K562 (cell line): Measurements from ENCODE around the gene COLEC12. TPM values are rescaled to one million over a fixed set of nuclear protein-coding genes. Genes with fewer than 3 reads are reported as not detected.

Source experiments
- ATAC-seq: fragments of 200-7000 bp; cut with Tn5 transposase; 3 replicates; pipeline ENCODE4 v1.9.1; 2020; ENCODE audit warnings: moderate library complexity
- BruUV-seq: library from RNA; stranded (reverse); fragments of 400-500 nt; replicated peaks from 2 replicates; lab custom pipeline; 2021; lab: Mats Ljungman, UMichigan
- CTCF ChIA-PET: fragments of 300-600 bp; formaldehyde crosslinking; extraction: SDS; loops from one replicate; lab custom pipeline; 2021; ENCODE audit warnings: low intra/inter-chr PET ratio; lab: Yijun Ruan, JAX
- POLR2A ChIA-PET: fragments of 300-600, 350-650 bp; sonication (Branson Sonifier 250); formaldehyde crosslinking; extraction: SDS; loops from one replicate; lab custom pipeline; 2021; ENCODE audit warnings: antibody characterized with exemption, inconsistent platforms; lab: Yijun Ruan, JAX
- DNase-seq, 4 experiments: peaks; one replicate each; pipeline versions ENCODE4 v3.0.0 to v3.0.0-alpha.2; 2011 to 2018; ENCODE audit warnings: low spot score in 3 of 4, mixed read lengths in 3 of 4; ENCODE audit errors: extremely low read depth in 1 of 4
- FAIRE-seq: peaks from 2 replicates; lab custom pipeline; 2011; peaks lifted over from hg19 to GRCh38; lab: Jason Lieb, UNC
- H2AFZ ChIP-seq: 2 replicates; pipeline ENCODE4 v1.6.0; 2011; ENCODE audit warnings: low read depth, low read length, control low read depth, inconsistent platforms
- H3K27ac ChIP-seq: fragments of 200-600 bp; 3 replicates; pipeline ENCODE4 v1.8.0; 2011; ENCODE audit warnings: low read depth, mild to moderate bottlenecking, control low read depth, inconsistent platforms, low read length, moderate library complexity, mixed read lengths; ENCODE audit errors: extremely low read depth
- H3K27me3 ChIP-seq, 2 experiments: fragments of 300-600 bp in 1 of 2; 2 replicates in 1 of 2; 3 replicates in 1 of 2; pipeline versions ENCODE4 v1.6.0 to v1.8.0; 2011; ENCODE audit warnings: inconsistent platforms in 2 of 2, low read length in 2 of 2, mild to moderate bottlenecking in 1 of 2, mixed read lengths in 1 of 2, moderate library complexity in 1 of 2; ENCODE audit not compliant: control insufficient read depth in 2 of 2, insufficient read depth in 2 of 2
- H3K36me3 ChIP-seq: fragments of 300-600 bp; 3 replicates; pipeline ENCODE4 v1.8.0; 2011; ENCODE audit warnings: mild to moderate bottlenecking, low read length, inconsistent platforms; ENCODE audit not compliant: control insufficient read depth, insufficient read depth
- H3K4me1 ChIP-seq, 2 experiments: fragments of 200-600 bp in 1 of 2; replicated peaks in 1 of 2; 2 replicates in 1 of 2; 3 replicates in 1 of 2; pipeline versions ENCODE4 v1.5.1 to v1.8.0; 2011; ENCODE audit warnings: inconsistent platforms in 2 of 2, low read length in 2 of 2, mild to moderate bottlenecking in 1 of 2, mixed read lengths in 1 of 2, moderate library complexity in 1 of 2; ENCODE audit not compliant: control insufficient read depth in 2 of 2, insufficient read depth in 2 of 2
- H3K4me2 ChIP-seq: 2 replicates; pipeline ENCODE4 v1.6.1; 2011; ENCODE audit warnings: low read length, control low read depth, inconsistent platforms, mixed read lengths; ENCODE audit not compliant: insufficient read depth
- H3K4me3 ChIP-seq: fragments of 200-600 bp; sonication (generic), shearing (Covaris generic); 2 replicates; pipeline ENCODE4 v1.5.1; 2016; ENCODE audit warnings: control low read depth, inconsistent platforms
- H3K79me2 ChIP-seq: fragments of 200-600 bp; 3 replicates; pipeline ENCODE4 v1.8.0; 2011; ENCODE audit warnings: low read length, inconsistent platforms; ENCODE audit not compliant: control insufficient read depth, insufficient read depth
- H3K9ac ChIP-seq, 2 experiments: 2 replicates each; pipeline versions ENCODE4 v1.6.0 to v1.6.1; 2011; ENCODE audit warnings: low read depth in 2 of 2, low read length in 2 of 2, control low read depth in 1 of 2, inconsistent platforms in 1 of 2, mild to moderate bottlenecking in 1 of 2, mixed read lengths in 1 of 2; ENCODE audit not compliant: insufficient read depth in 1 of 2
- H3K9me1 ChIP-seq: one replicate; pipeline ENCODE4 v1.6.0; 2011; ENCODE audit warnings: inconsistent platforms, mild to moderate bottlenecking, low read length, moderate library complexity; ENCODE audit not compliant: control insufficient read depth, insufficient read depth
- H3K9me3 ChIP-seq: replicated peaks from 2 replicates; pipeline ENCODE4 v1.5.1; 2011; ENCODE audit warnings: low read depth, low read length, inconsistent platforms; ENCODE audit not compliant: control insufficient read depth, insufficient read depth
- H4K20me1 ChIP-seq: replicated peaks from 2 replicates; pipeline ENCODE4 v1.6.1; 2011; ENCODE audit warnings: low read length, inconsistent platforms, mixed read lengths; ENCODE audit not compliant: control insufficient read depth, insufficient read depth
- E2F4 ChIP-seq: sonication (generic); formaldehyde crosslinking; IDR thresholded peaks from 2 replicates; pipeline ENCODE4 v1.8.0; 2022; ENCODE audit warnings: mild to moderate bottlenecking, low read depth, missing genetic modification reagents
- FOXP4 ChIP-seq: sonication (generic); formaldehyde crosslinking; IDR thresholded peaks from 2 replicates; pipeline ENCODE4 v1.8.0; 2022; ENCODE audit warnings: mild to moderate bottlenecking, missing genetic modification reagents, borderline replicate concordance
- PRMT5 ChIP-seq: sonication (generic); formaldehyde crosslinking; IDR thresholded peaks from 2 replicates; pipeline ENCODE4 v1.5.0; 2020; ENCODE audit warnings: missing genetic modification reagents
- RBM25 ChIP-seq: fragments of 200-400 bp; formaldehyde crosslinking; IDR thresholded peaks from 2 replicates; pipeline ENCODE4 v1.6.1; 2018; ENCODE audit warnings: low read length, low read depth, moderate library complexity; ENCODE audit not compliant: severe bottlenecking
- SREBF2 ChIP-seq: sonication (generic); formaldehyde crosslinking; IDR thresholded peaks from 2 replicates; pipeline ENCODE4 v1.4.0; 2020; ENCODE audit warnings: mild to moderate bottlenecking, missing genetic modification reagents
- STAT5A ChIP-seq: IDR thresholded peaks from 2 replicates; pipeline ENCODE4 v1.6.1; 2012; ENCODE audit warnings: low read length, inconsistent platforms, borderline replicate concordance
- TAF1 ChIP-seq: IDR thresholded peaks from 2 replicates; pipeline ENCODE4 v1.6.1; 2011; ENCODE audit warnings: mild to moderate bottlenecking, low read length, moderate library complexity; ENCODE audit not compliant: insufficient read depth, control insufficient read depth, severe bottlenecking; ENCODE audit errors: extremely low read depth
- WHSC1 ChIP-seq: IDR thresholded peaks from one replicate; pipeline ENCODE4 v1.6.1; 2012; ENCODE audit warnings: low read length, control low read depth, inconsistent platforms
- YY1 ChIP-seq, 3 experiments: IDR thresholded peaks; 2 replicates each; pipeline ENCODE4 v1.6.1; 2011; ENCODE audit warnings: low read length in 2 of 3, mild to moderate bottlenecking in 2 of 3, moderate library complexity in 2 of 3, borderline replicate concordance in 1 of 3, control low read depth in 1 of 3, low read depth in 1 of 3; ENCODE audit not compliant: insufficient read depth in 3 of 3, insufficient replicate concordance in 2 of 3, control insufficient read depth in 1 of 3, insufficient read length in 1 of 3; ENCODE audit errors: extremely low read depth in 1 of 3
- ZNF143 ChIP-seq: sonication (generic); formaldehyde crosslinking; IDR thresholded peaks from 2 replicates; pipeline ENCODE4 v1.9.0; 2022; ENCODE audit warnings: mild to moderate bottlenecking, missing genetic modification reagents
- ZNF778 ChIP-seq: fragments of 450-650 bp; formaldehyde crosslinking; IDR thresholded peaks from 2 replicates; pipeline ENCODE4 v1.4.0; 2020; ENCODE audit warnings: mild to moderate bottlenecking, moderate library complexity
- WGBS: fragments of 100-300 bp; shearing (Covaris generic); methylation state at CpG from one replicate; pipeline ENCODE4 v1.1.6; 2016; ENCODE audit warnings: low coverage, mixed read lengths; ENCODE audit not compliant: insufficient coverage; ENCODE audit errors: missing lambda C conversion rate; 5-methylcytosine and 5-hydroxymethylcytosine counted together
- in situ Hi-C: fragments of 300-500 bp; cut with MboI; formaldehyde crosslinking; loops from 4 replicates; pipeline ENCODE4 v1.15.0; 2018; ENCODE audit warnings: inconsistent platforms, mixed read lengths
- intact Hi-C: fragments of 100-400 bp; cut with micrococcal nuclease; formaldehyde crosslinking; loops from 2 replicates; pipeline ENCODE4 v1.14.2; 2022
- polyA plus RNA-seq, 8 experiments: library from polyadenylated mRNA; depleted of rRNA in 4 of 8; stranded (reverse) in 5 of 8; unstranded in 3 of 8; fragments of >200 nt; fragmentation: Nextera tagmentation in 2 of 8; fragmentation: Illumina TruSeq in 1 of 8; extraction: Ambion mirVana in 2 of 8; extraction: Trizol in 1 of 8; gene quantifications; 2 replicates each; pipeline versions ENCODE4 v1.2.1 to v1.2.3, GENCODE V29; 2011 to 2014; ENCODE audit warnings: inconsistent platforms in 1 of 8, missing spikeins in 1 of 8
- total RNA-seq, 7 experiments: library from RNA; depleted of rRNA in 6 of 7; stranded (reverse); fragments of >200 nt in 6 of 7; fragmentation: Illumina TruSeq in 2 of 7; extraction: Trizol in 2 of 7; gene quantifications; 2 replicates each; pipeline versions ENCODE4 v1.2.1 to v1.2.3, GENCODE V29; 2011 to 2021; ENCODE audit warnings: low replicate concordance in 1 of 7
- TF ChIP-seq, protein P1 (sequence below): fragments of 150-350 bp; conservative IDR thresholded peaks from 2 replicates; pipeline ENCODE4 v1.6.1; 2014; ENCODE audit warnings: low read length

The COLEC12 gene
- total and polyA plus RNA-seq, 9 of the 15 experiments (the other 6 are each of a cell fraction or from before 2014, with no cell fraction given) = 0.04 TPM; not detected in 8

DNA sequence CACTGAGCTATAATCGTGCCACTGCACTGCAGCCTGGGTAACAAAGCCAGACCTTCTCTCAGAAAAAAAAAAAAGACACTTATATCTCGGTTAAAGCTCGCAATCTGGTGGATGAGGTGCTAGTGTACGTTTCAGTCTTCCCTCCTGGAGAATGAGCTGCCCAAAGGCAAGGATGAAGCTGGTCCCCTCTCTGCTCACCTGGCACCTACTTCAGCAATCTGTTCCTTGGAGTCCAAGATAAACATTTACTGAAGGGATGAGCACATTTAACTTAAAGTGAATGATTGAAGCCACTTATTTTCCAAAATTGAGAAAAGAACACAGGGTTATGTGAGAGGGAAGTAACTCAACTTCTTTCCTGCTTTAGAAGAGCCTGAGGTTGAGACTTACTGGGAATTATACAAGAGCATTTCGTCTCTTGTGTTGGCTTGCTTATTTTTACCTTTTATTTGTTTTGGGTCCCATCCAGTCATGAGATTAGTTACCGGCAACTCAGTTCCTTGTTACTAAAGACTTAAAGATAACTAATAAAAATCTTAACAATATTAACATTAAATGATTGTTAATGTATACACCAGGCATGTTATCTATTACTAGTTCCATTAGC is 33.6 kb upstream of the COLEC12 start:
- ChIA-PET CTCF (no interaction called here), POLR2A (interaction anchor here (0.7 to 2.0 kb wide), 4 partner anchors 10 to 35 kb away, joined by 3 to 9 read pairs (median 3); no protein-coding TSS in a partner anchor)
- intact Hi-C loops = no loop called here
- H3K4me1 ChIP-seq = no peaks in the 10 kb centered on the region; a peak in 2 of 5 replicates
- DNase-seq (no peak), FAIRE-seq (no peak), ATAC-seq (no peak)
- H3K4me3 ChIP-seq = no peak overlapping the region
- H2AFZ ChIP-seq = no peak overlapping the region
- H4K20me1 ChIP-seq = no peaks in the 10 kb centered on the region
- H3K4me2 ChIP-seq = no peak overlapping the region
- H3K27me3 ChIP-seq = peaks cover 3% of the 10 kb centered on the region in 2 experiments; a peak in 2 of 5 replicates
- no peaks in the 10 kb centered on the region for H3K36me3 ChIP-seq
- WGBS = 7% methylated on average over 6 of the region's 6 CpGs
- H3K9me3 ChIP-seq = no peaks in the 10 kb centered on the region
- no peak overlapping the region for H3K9ac ChIP-seq
- H3K9me1 ChIP-seq = no peaks in the 10 kb centered on the region
- H3K27ac ChIP-seq = no peak overlapping the region
- no peak for TF ChIP-seq ZNF143 (CRISPR knock-in tag)
- no peak for TF ChIP-seq FOXP4 (CRISPR knock-in tag)
- TF ChIP-seq YY1 (IDR thresholded peaks at IDR 0.05; ENCODE audit: borderline replicate concordance in 1 of 3, control insufficient read depth in 1 of 3, extremely low read depth in 1 of 3, insufficient read depth in 3 of 3, insufficient read length in 1 of 3, insufficient replicate concordance in 2 of 3, low read depth in 1 of 3, low read length in 2 of 3) = no peak
- TF ChIP-seq, protein P1, sequence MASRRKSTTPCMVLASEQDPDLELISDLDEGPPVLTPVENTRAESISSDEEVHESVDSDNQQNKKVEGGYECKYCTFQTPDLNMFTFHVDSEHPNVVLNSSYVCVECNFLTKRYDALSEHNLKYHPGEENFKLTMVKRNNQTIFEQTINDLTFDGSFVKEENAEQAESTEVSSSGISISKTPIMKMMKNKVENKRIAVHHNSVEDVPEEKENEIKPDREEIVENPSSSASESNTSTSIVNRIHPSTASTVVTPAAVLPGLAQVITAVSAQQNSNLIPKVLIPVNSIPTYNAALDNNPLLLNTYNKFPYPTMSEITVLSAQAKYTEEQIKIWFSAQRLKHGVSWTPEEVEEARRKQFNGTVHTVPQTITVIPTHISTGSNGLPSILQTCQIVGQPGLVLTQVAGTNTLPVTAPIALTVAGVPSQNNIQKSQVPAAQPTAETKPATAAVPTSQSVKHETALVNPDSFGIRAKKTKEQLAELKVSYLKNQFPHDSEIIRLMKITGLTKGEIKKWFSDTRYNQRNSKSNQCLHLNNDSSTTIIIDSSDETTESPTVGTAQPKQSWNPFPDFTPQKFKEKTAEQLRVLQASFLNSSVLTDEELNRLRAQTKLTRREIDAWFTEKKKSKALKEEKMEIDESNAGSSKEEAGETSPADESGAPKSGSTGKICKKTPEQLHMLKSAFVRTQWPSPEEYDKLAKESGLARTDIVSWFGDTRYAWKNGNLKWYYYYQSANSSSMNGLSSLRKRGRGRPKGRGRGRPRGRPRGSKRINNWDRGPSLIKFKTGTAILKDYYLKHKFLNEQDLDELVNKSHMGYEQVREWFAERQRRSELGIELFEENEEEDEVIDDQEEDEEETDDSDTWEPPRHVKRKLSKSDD = no peak
- no peak for TF ChIP-seq SREBF2 (CRISPR knock-in tag)
- no peak for TF ChIP-seq TAF1
- no peak for TF ChIP-seq WHSC1
- no peak for TF ChIP-seq STAT5A
- TF ChIP-seq E2F4 (CRISPR knock-in tag) = no peak
- no peak for TF ChIP-seq RBM25
- no peak for TF ChIP-seq PRMT5 (CRISPR knock-in tag)
- TF ChIP-seq ZNF778 (CRISPR knock-in tag) = no peak
- in situ Hi-C loops = no loop called here
- H3K79me2 ChIP-seq = no peaks in the 10 kb centered on the region
- BruUV-seq = no TSS peak
